ENCODE measurements around the gene LRP8. TPM values are rescaled to one million over a fixed set of nuclear protein-coding genes. Genes with fewer than 3 reads are reported as not detected.

LRP8 gene
- polyA plus RNA-seq, 1 donor (not counting 4 experiments of a cell fraction or from before 2014, with no cell fraction given): 31.0 TPM

DNA sequence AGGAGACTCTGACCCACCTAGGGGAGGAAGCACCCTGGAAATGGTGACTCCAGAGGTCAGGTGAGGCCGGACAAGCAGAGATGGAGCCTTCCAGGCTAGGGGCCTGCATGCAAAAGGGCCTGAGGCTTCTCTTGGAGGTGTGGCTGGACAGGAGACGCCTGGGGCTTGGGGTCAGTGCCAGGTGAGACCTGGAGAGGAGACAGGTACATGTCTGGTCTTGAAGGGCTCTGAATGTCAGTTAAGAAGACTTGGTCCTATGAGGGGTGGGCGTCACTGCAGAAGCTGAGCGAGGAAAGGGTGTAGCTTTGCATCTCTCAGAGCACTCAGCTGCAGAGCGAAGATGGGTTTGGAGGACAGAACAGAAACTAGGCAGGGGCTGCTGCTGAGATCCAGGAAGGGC lies 14.3 kb downstream of the LRP8 start:
- no peak overlapping the region for H3K4me2 ChIP-seq (ENCODE audit: control insufficient read depth, extremely low read depth, insufficient read depth, low read depth, low read length)
- H3K4me3 ChIP-seq (ENCODE audit: control insufficient read depth in 2 of 3, extremely low read depth in 1 of 3, insufficient read depth in 2 of 3, low read depth in 1 of 3, low read length in 3 of 3): no peak overlapping the region
- DNase-seq (ENCODE audit: low read depth, low spot score): no peak
- H3K36me3 ChIP-seq (ENCODE audit: control insufficient read depth in 2 of 2, extremely low read depth in 1 of 2, insufficient read depth in 2 of 2, low read length in 2 of 2): peaks cover 2 to 29% of the 10 kb centered on the region in 2 experiments
- no peaks in the 10 kb centered on the region for H3K9me3 ChIP-seq (ENCODE audit: control insufficient read depth, low read depth, low read length)
- dilution Hi-C loops (cut with MboI; ENCODE audit: extremely low pct_ligation_motif_present, low sequenced_read_pairs): no loop called here
- H2AFZ ChIP-seq (ENCODE audit: control insufficient read depth, low read length): no peak overlapping the region
- TF ChIP-seq CTCF (optimal IDR thresholded peaks at IDR 0.05 in 1 of 3, IDR thresholded peaks at IDR 0.05 in 1 of 3, conservative IDR thresholded peaks at IDR 0.05 in 1 of 3; ENCODE audit: extremely low read depth in 1 of 3, insufficient read depth in 2 of 3, low read length in 3 of 3) (no peak), EZH2 (IDR thresholded peaks at IDR 0.05; ENCODE audit: low read length) (no peak)
- H3K4me1 ChIP-seq (ENCODE audit: control insufficient read depth, extremely low read depth, insufficient read depth, low read length): no peaks in the 10 kb centered on the region
- no peaks in the 10 kb centered on the region for H3K27me3 ChIP-seq (ENCODE audit: control insufficient read depth, extremely low read depth, insufficient read depth, low read length)
- FAIRE-seq: no peak
- no peaks in the 10 kb centered on the region for H4K20me1 ChIP-seq (ENCODE audit: control insufficient read depth, extremely low read depth, insufficient read depth, low read length)
- no peak overlapping the region for H3K9ac ChIP-seq (ENCODE audit: control insufficient read depth, extremely low read depth, insufficient read depth, low read length)
- no peak overlapping the region for H3K27ac ChIP-seq (ENCODE audit: control insufficient read depth, insufficient read depth, low read length)
- H3K9me1 ChIP-seq (ENCODE audit: control insufficient read depth, extremely low read depth, insufficient read depth, low read length): no peaks in the 10 kb centered on the region
- H3K79me2 ChIP-seq (ENCODE audit: control insufficient read depth, insufficient read depth, low read length): peaks cover 39% of the 10 kb centered on the region

GRCh38 chr1:53311702-53312305 lies 16.1 kb downstream of the LRP8 start:
- FAIRE-seq (no peak), DNase-seq (ENCODE audit: low read depth, low spot score) (no peak)
- Histone ChIP-seq H3K4me1 (ENCODE audit: control insufficient read depth, extremely low read depth, insufficient read depth, low read length) (peaks cover under 1% of the 10 kb centered on the region), H3K27me3 (ENCODE audit: control insufficient read depth, extremely low read depth, insufficient read depth, low read length) (no peaks in the 10 kb centered on the region), H3K9me1 (ENCODE audit: control insufficient read depth, extremely low read depth, insufficient read depth, low read length) (no peaks in the 10 kb centered on the region), H3K27ac (ENCODE audit: control insufficient read depth, insufficient read depth, low read length) (no peak overlapping the region), H3K4me3 (ENCODE audit: control insufficient read depth in 2 of 3, extremely low read depth in 1 of 3, insufficient read depth in 2 of 3, low read depth in 1 of 3, low read length in 3 of 3) (no peak overlapping the region), H3K4me2 (ENCODE audit: control insufficient read depth, extremely low read depth, insufficient read depth, low read depth, low read length) (no peak overlapping the region), H3K9ac (ENCODE audit: control insufficient read depth, extremely low read depth, insufficient read depth, low read length) (no peak overlapping the region), H3K79me2 (ENCODE audit: control insufficient read depth, insufficient read depth, low read length) (peaks cover 33% of the 10 kb centered on the region), H3K9me3 (ENCODE audit: control insufficient read depth, low read depth, low read length) (no peaks in the 10 kb centered on the region), H2AFZ (ENCODE audit: control insufficient read depth, low read length) (no peak overlapping the region), H3K36me3 (ENCODE audit: control insufficient read depth in 2 of 2, extremely low read depth in 1 of 2, insufficient read depth in 2 of 2, low read length in 2 of 2) (peaks cover 0 to 29% of the 10 kb centered on the region in 2 experiments), H4K20me1 (ENCODE audit: control insufficient read depth, extremely low read depth, insufficient read depth, low read length) (no peaks in the 10 kb centered on the region)
- TF ChIP-seq EZH2 (IDR thresholded peaks at IDR 0.05; ENCODE audit: low read length): no peak
- TF ChIP-seq CTCF (optimal IDR thresholded peaks at IDR 0.05 in 1 of 3, IDR thresholded peaks at IDR 0.05 in 1 of 3, conservative IDR thresholded peaks at IDR 0.05 in 1 of 3; ENCODE audit: extremely low read depth in 1 of 3, insufficient read depth in 2 of 3, low read length in 3 of 3): no peak
- dilution Hi-C loops (cut with MboI; ENCODE audit: extremely low pct_ligation_motif_present, low sequenced_read_pairs): no loop called here
